HUES48 (cell line): Measurements from ENCODE around the gene MRGPRF.

Experiments used
- H3K27ac ChIP-seq: one replicate; pipeline ENCODE4 v1.7.0; 2013; ENCODE audit warnings: low read depth, low read length, inconsistent platforms
- H3K27me3 ChIP-seq: 2 replicates; pipeline ENCODE4 v1.6.1; 2013; ENCODE audit warnings: mild to moderate bottlenecking, low read length; ENCODE audit not compliant: control insufficient read depth, insufficient read depth
- H3K36me3 ChIP-seq: 2 replicates; pipeline ENCODE4 v1.6.1; 2013; ENCODE audit warnings: low read length; ENCODE audit not compliant: control insufficient read depth, insufficient read depth
- H3K4me1 ChIP-seq: 2 replicates; pipeline ENCODE4 v1.6.1; 2013; ENCODE audit warnings: mild to moderate bottlenecking, low read length; ENCODE audit not compliant: control insufficient read depth, insufficient read depth
- H3K4me3 ChIP-seq: 2 replicates; pipeline ENCODE4 v1.5.1; 2013; ENCODE audit warnings: mild to moderate bottlenecking, low read depth, low read length
- H3K9ac ChIP-seq: 2 replicates; pipeline ENCODE4 v1.6.1; 2013; ENCODE audit warnings: mild to moderate bottlenecking, low read depth, low read length, moderate library complexity
- H3K9me3 ChIP-seq: 2 replicates; pipeline ENCODE4 v1.6.1; 2013; ENCODE audit warnings: low read length; ENCODE audit not compliant: control insufficient read depth, insufficient read depth

MRGPRF gene

GRCh38 chr11:69006816-69007215 is 6.2 kb downstream of the MRGPRF start:
- Histone ChIP-seq H3K27ac (no peak overlapping the region), H3K36me3 (no peaks in the 10 kb centered on the region), H3K27me3 (peaks cover 6% of the 10 kb centered on the region; the same call in 1 of the 2 replicates)

GRCh38 chr11:69005631-69006368 is 7.2 kb downstream of the MRGPRF start:
- no peak overlapping the region for H3K9ac ChIP-seq
- peaks cover 21% of the 10 kb centered on the region for H3K4me1 ChIP-seq
- no peaks in the 10 kb centered on the region for H3K9me3 ChIP-seq
- no peaks in the 10 kb centered on the region for H3K36me3 ChIP-seq
- H3K27me3 ChIP-seq = no peaks in the 10 kb centered on the region
- no peak overlapping the region for H3K4me3 ChIP-seq
- H3K27ac ChIP-seq = no peak overlapping the region

More at GRCh38 chr11:69006816-69007215, 6.2 kb downstream of the MRGPRF start:
- H3K9me3 ChIP-seq = no peaks in the 10 kb centered on the region
- no peak overlapping the region for H3K4me3 ChIP-seq
- no peak overlapping the region for H3K9ac ChIP-seq
- peaks cover 28% of the 10 kb centered on the region for H3K4me1 ChIP-seq

- no peak overlapping the region for H3K4me3 ChIP-seq
- no peaks in the 10 kb centered on the region for H3K36me3 ChIP-seq
- H3K4me1 ChIP-seq = peaks cover 15% of the 10 kb centered on the region
- no peaks in the 10 kb centered on the region for H3K27me3 ChIP-seq
- no peaks in the 10 kb centered on the region for H3K9me3 ChIP-seq
- no peak overlapping the region for H3K27ac ChIP-seq
- no peak overlapping the region for H3K9ac ChIP-seq
These were observed 7.8 kb downstream of the MRGPRF start for GRCh38 chr11:69005183-69005630.

- Histone ChIP-seq H3K36me3 (no peaks in the 10 kb centered on the region), H3K9me3 (no peaks in the 10 kb centered on the region), H3K4me1 (peaks cover 13% of the 10 kb centered on the region), H3K27me3 (no peaks in the 10 kb centered on the region), H3K9ac (no peak overlapping the region), H3K4me3 (no peak overlapping the region), H3K27ac (no peak overlapping the region)
These were observed 8.4 kb downstream of the MRGPRF start for GRCh38 chr11:69004411-69005182.

- Histone ChIP-seq H3K27ac (no peak overlapping the region), H3K9me3 (no peaks in the 10 kb centered on the region), H3K4me1 (peaks cover 11% of the 10 kb centered on the region), H3K4me3 (no peak overlapping the region), H3K9ac (no peak overlapping the region), H3K36me3 (no peaks in the 10 kb centered on the region), H3K27me3 (no peaks in the 10 kb centered on the region)
These were observed 9.1 kb downstream of the MRGPRF start for GRCh38 chr11:69003866-69004367.

- H3K4me3 ChIP-seq = no peak overlapping the region
- no peaks in the 10 kb centered on the region for H3K27me3 ChIP-seq
- peaks cover 10% of the 10 kb centered on the region for H3K4me1 ChIP-seq
- H3K36me3 ChIP-seq = no peaks in the 10 kb centered on the region
- no peak overlapping the region for H3K27ac ChIP-seq
- no peaks in the 10 kb centered on the region for H3K9me3 ChIP-seq
- H3K9ac ChIP-seq = no peak overlapping the region
These were observed 9.7 kb downstream of the MRGPRF start for GRCh38 chr11:69003301-69003865.

- Histone ChIP-seq H3K9ac (no peak overlapping the region), H3K4me3 (no peak overlapping the region), H3K27ac (no peak overlapping the region), H3K36me3 (no peaks in the 10 kb centered on the region), H3K9me3 (no peaks in the 10 kb centered on the region), H3K27me3 (no peaks in the 10 kb centered on the region), H3K4me1 (peaks cover 7% of the 10 kb centered on the region; the same call in 1 of the 2 replicates)
These were observed 10.3 kb downstream of the MRGPRF start for GRCh38 chr11:69002570-69003231.

GRCh38 chr11:69002110-69002569 is 10.9 kb downstream of the MRGPRF start:
- H3K27ac ChIP-seq = no peak overlapping the region
- H3K4me3 ChIP-seq = no peak overlapping the region
- H3K27me3 ChIP-seq = no peaks in the 10 kb centered on the region
- no peak overlapping the region for H3K9ac ChIP-seq
- peaks cover 4% of the 10 kb centered on the region; the same call in 1 of the 2 replicates for H3K4me1 ChIP-seq
- no peaks in the 10 kb centered on the region for H3K36me3 ChIP-seq
- no peaks in the 10 kb centered on the region for H3K9me3 ChIP-seq

GRCh38 chr11:69001243-69002081 is 11.6 kb downstream of the MRGPRF start:
- H3K36me3 ChIP-seq = no peaks in the 10 kb centered on the region
- no peaks in the 10 kb centered on the region for H3K27me3 ChIP-seq
- no peak overlapping the region for H3K9ac ChIP-seq
- no peak overlapping the region for H3K27ac ChIP-seq
- H3K9me3 ChIP-seq = no peaks in the 10 kb centered on the region
- peaks cover 4% of the 10 kb centered on the region; the same call in 1 of the 2 replicates for H3K4me1 ChIP-seq
- no peak overlapping the region for H3K4me3 ChIP-seq

- Histone ChIP-seq H3K27ac (no peak overlapping the region), H3K9me3 (no peaks in the 10 kb centered on the region), H3K27me3 (no peaks in the 10 kb centered on the region), H3K9ac (no peak overlapping the region), H3K4me3 (no peak overlapping the region), H3K36me3 (no peaks in the 10 kb centered on the region), H3K4me1 (peaks cover 4% of the 10 kb centered on the region; the same call in 1 of the 2 replicates)
These were observed 12.2 kb downstream of the MRGPRF start for GRCh38 chr11:69000831-69001242.
